H1 (cell line): ENCODE data around the gene F11R. TPM values are rescaled to one million over a fixed set of nuclear protein-coding genes. Genes with fewer than 3 reads are reported as not detected.
"Not testable (repeated sequence)": the region's sequence is repeated elsewhere in the genome, so short reads cannot be mapped to it uniquely, and the experiment has no call there.

Experiments used
- CTCF ChIA-PET: fragments of 300-600 bp; sonication (Branson Sonifier 250); formaldehyde crosslinking; loops from one replicate; lab custom pipeline; 2021; ENCODE audit not compliant: partially characterized antibody; lab: Charles Lee
- POLR2A ChIA-PET: fragments of 300-600 bp; sonication (Branson Sonifier 250); formaldehyde crosslinking; loops from one replicate; lab custom pipeline; 2021; ENCODE audit warnings: inconsistent platforms; ENCODE audit not compliant: partially characterized antibody; lab: Charles Lee
- DNase-seq, 2 experiments: peaks; one replicate each; pipeline versions ENCODE4 v3.0.0 to v3.0.0-alpha.2; 2010 to 2022; ENCODE audit warnings: low spot score in 2 of 2, low read depth in 1 of 2, mixed read lengths in 1 of 2
- FAIRE-seq: peaks from 2 replicates; lab custom pipeline; 2011; peaks lifted over from hg19 to GRCh38; lab: Jason Lieb, UNC
- H2AFZ ChIP-seq: 2 replicates; pipeline ENCODE4 v1.8.1; 2012; ENCODE audit warnings: low read length, inconsistent platforms
- H2AK5ac ChIP-seq: 2 replicates; pipeline ENCODE4 v1.6.1; 2013; ENCODE audit warnings: low read depth, low read length
- H2BK120ac ChIP-seq: replicated peaks from 2 replicates; pipeline ENCODE3; 2013; ENCODE audit warnings: low read depth, low read length, inconsistent platforms
- H2BK12ac ChIP-seq: 2 replicates; pipeline ENCODE4 v1.6.1; 2013; ENCODE audit warnings: low read depth, low read length
- H2BK15ac ChIP-seq: 2 replicates; pipeline ENCODE4 v1.6.1; 2013; ENCODE audit warnings: low read length
- H2BK20ac ChIP-seq: 2 replicates; pipeline ENCODE4 v1.6.1; 2013; ENCODE audit warnings: low read length
- H2BK5ac ChIP-seq: 2 replicates; pipeline ENCODE4 v1.6.1; 2013; ENCODE audit warnings: low read depth, low read length
- H3K14ac ChIP-seq: 2 replicates; pipeline ENCODE4 v1.6.1; 2013; ENCODE audit warnings: inconsistent platforms; ENCODE audit not compliant: insufficient read length
- H3K18ac ChIP-seq: 2 replicates; pipeline ENCODE4 v1.6.1; 2013; ENCODE audit warnings: low read length; ENCODE audit errors: extremely low read depth
- H3K23ac ChIP-seq: 2 replicates; pipeline ENCODE4 v1.6.1; 2013; ENCODE audit warnings: inconsistent platforms; ENCODE audit not compliant: insufficient read length
- H3K23me2 ChIP-seq: 2 replicates; pipeline ENCODE4 v1.6.1; 2013; ENCODE audit warnings: low read depth, low read length
- H3K27ac ChIP-seq: 2 replicates; pipeline ENCODE4 v1.6.1; 2011; ENCODE audit warnings: low read depth, low read length, inconsistent platforms
- H3K27me3 ChIP-seq, 4 experiments: replicated peaks in 1 of 4; 1 replicate in 1 of 4; 2 replicates in 3 of 4; pipeline versions ENCODE4 v1.6.1 to v1.8.1; 2011 to 2013; ENCODE audit warnings: low read length in 3 of 4, mild to moderate bottlenecking in 3 of 4, inconsistent platforms in 2 of 4, mixed read lengths in 2 of 4, moderate library complexity in 1 of 4; ENCODE audit not compliant: control insufficient read depth in 3 of 4, insufficient read depth in 3 of 4; ENCODE audit errors: extremely low read depth in 1 of 4
- H3K36me3 ChIP-seq, 4 experiments: 2 replicates each; pipeline versions ENCODE4 v1.6.1 to v1.8.1; 2011 to 2013; ENCODE audit warnings: mild to moderate bottlenecking in 4 of 4, low read length in 3 of 4, moderate library complexity in 2 of 4, control low read depth in 1 of 4, inconsistent platforms in 1 of 4; ENCODE audit not compliant: insufficient read depth in 4 of 4, control insufficient read depth in 2 of 4
- H3K4ac ChIP-seq: replicated peaks from 2 replicates; pipeline ENCODE3; 2013; ENCODE audit warnings: low read length, low read depth, mixed read lengths, inconsistent platforms; ENCODE audit not compliant: insufficient read length
- H3K4me1 ChIP-seq, 4 experiments: replicated peaks in 1 of 4; 1 replicate in 1 of 4; 2 replicates in 3 of 4; pipeline versions ENCODE4 v1.6.1 to v1.8.1; 2011 to 2013; ENCODE audit warnings: low read length in 3 of 4, inconsistent platforms in 2 of 4, mixed read lengths in 1 of 4; ENCODE audit not compliant: insufficient read depth in 4 of 4, control insufficient read depth in 3 of 4
- H3K4me2 ChIP-seq, 2 experiments: 2 replicates each; pipeline versions ENCODE4 v1.6.1 to v1.8.1; 2011 to 2013; ENCODE audit warnings: low read depth in 2 of 2, low read length in 2 of 2, control low read depth in 1 of 2, inconsistent platforms in 1 of 2, mild to moderate bottlenecking in 1 of 2; ENCODE audit not compliant: insufficient read depth in 1 of 2
- H3K4me3 ChIP-seq, 4 experiments: fragments of 200-600, 300-600 bp in 1 of 4; sonication (generic), shearing (Covaris generic), sonication (Bioruptor Twin) in 1 of 4; 2 replicates each; pipeline versions ENCODE4 v1.5.1 to v1.8.1; 2011 to 2016; ENCODE audit warnings: low read length in 4 of 4, low read depth in 3 of 4, control low read depth in 2 of 4, inconsistent platforms in 2 of 4, mild to moderate bottlenecking in 2 of 4, mixed read lengths in 1 of 4, moderate library complexity in 1 of 4; ENCODE audit not compliant: insufficient read depth in 2 of 4; ENCODE audit errors: extremely low read depth in 1 of 4
- H3K56ac ChIP-seq: replicated peaks from 2 replicates; pipeline ENCODE3; 2013; ENCODE audit warnings: low read depth, mild to moderate bottlenecking, mixed read lengths, low read length, inconsistent platforms; ENCODE audit not compliant: insufficient read length
- H3K79me1 ChIP-seq: 2 replicates; pipeline ENCODE4 v1.6.1; 2013; ENCODE audit warnings: low read depth, low read length, control low read depth
- H3K79me2 ChIP-seq, 2 experiments: 2 replicates each; pipeline versions ENCODE4 v1.6.1 to v1.8.1; 2012 to 2013; ENCODE audit warnings: low read length in 2 of 2, mild to moderate bottlenecking in 2 of 2, inconsistent platforms in 1 of 2; ENCODE audit not compliant: insufficient read depth in 2 of 2, control insufficient read depth in 1 of 2
- H3K9ac ChIP-seq, 4 experiments: replicated peaks in 1 of 4; 1 replicate in 1 of 4; 2 replicates in 3 of 4; pipeline versions ENCODE4 v1.6.1 to v1.8.1; 2011 to 2013; ENCODE audit warnings: low read depth in 3 of 4, low read length in 3 of 4, control low read depth in 2 of 4, mild to moderate bottlenecking in 2 of 4, moderate library complexity in 2 of 4, inconsistent platforms in 1 of 4; ENCODE audit errors: extremely low read depth in 1 of 4
- H3K9me3 ChIP-seq, 2 experiments: 2 replicates each; pipeline versions ENCODE4 v1.6.1 to v1.8.1; 2012 to 2013; ENCODE audit warnings: mild to moderate bottlenecking in 2 of 2, moderate library complexity in 2 of 2, control low read depth in 1 of 2, inconsistent platforms in 1 of 2, low read depth in 1 of 2, low read length in 1 of 2, mixed read lengths in 1 of 2; ENCODE audit not compliant: insufficient read depth in 2 of 2
- H4K20me1 ChIP-seq, 2 experiments: replicated peaks in 1 of 2; 2 replicates each; pipeline versions ENCODE3 to v1.8.1; 2011 to 2013; ENCODE audit warnings: inconsistent platforms in 2 of 2, low read length in 2 of 2, mild to moderate bottlenecking in 1 of 2; ENCODE audit not compliant: insufficient read depth in 2 of 2, control insufficient read depth in 1 of 2
- H4K5ac ChIP-seq: 2 replicates; pipeline ENCODE4 v1.6.1; 2013; ENCODE audit warnings: low read length, low read depth, mixed read lengths, inconsistent platforms; ENCODE audit not compliant: insufficient read length
- H4K8ac ChIP-seq: 2 replicates; pipeline ENCODE4 v1.8.0; 2013; ENCODE audit warnings: mild to moderate bottlenecking, moderate library complexity, low read length, inconsistent platforms; ENCODE audit not compliant: insufficient read depth; ENCODE audit errors: extremely low read depth
- H4K91ac ChIP-seq: replicated peaks from 2 replicates; pipeline ENCODE3; 2013; ENCODE audit warnings: low read length, mixed read lengths, inconsistent platforms; ENCODE audit not compliant: insufficient read length
- WGBS, 2 experiments: shearing (Covaris generic) in 1 of 2; methylation state at CpG; one replicate each; pipeline versions ENCODE4 v1.1.6 to v1.1.7; 2013 to 2015; ENCODE audit warnings: low lambda C conversion rate in 2 of 2, mixed read lengths in 2 of 2, inconsistent platforms in 1 of 2, low coverage in 1 of 2, missing lambda C conversion rate in 1 of 2; ENCODE audit not compliant: insufficient replicate concordance in 2 of 2, insufficient coverage in 1 of 2, insufficient read length in 1 of 2; ENCODE audit errors: extremely low coverage in 1 of 2, missing lambda C conversion rate in 1 of 2; 5-methylcytosine and 5-hydroxymethylcytosine counted together
- polyA plus RNA-seq, 7 experiments: library from polyadenylated mRNA; depleted of rRNA in 3 of 7; stranded (reverse) in 5 of 7; unstranded in 2 of 7; fragments of >200 nt in 5 of 7; fragments of 200-250 nt in 2 of 7; gene quantifications; 1 replicate in 5 of 7; 2 replicates in 1 of 7; 4 replicates in 1 of 7; pipeline versions ENCODE4 v1.2.1 to v1.2.3, GENCODE V29; 2011 to 2013; ENCODE audit warnings: missing spikeins in 2 of 7, mixed read lengths in 2 of 7
- total RNA-seq: library from RNA; stranded (reverse); fragmentation: NEBNext Ultra II Directional; extraction: Animal tissue kit (Norgen Biotek cat#: 25700); gene quantifications from 2 replicates; pipeline ENCODE4 v1.2.1, GENCODE V29; 2021

Gene F11R
- total and polyA plus RNA-seq, 2 of the 8 experiments (the other 6 are each of a cell fraction or from before 2014, with no cell fraction given) = 159 to 200 TPM

GRCh38 chr1:160949216-160949880, 71.6 kb downstream of the F11R start:
- H2BK15ac ChIP-seq = not testable (repeated sequence)

More at GRCh38 chr1:160949216-160949880, 71.6 kb downstream of the F11R start:
- H3K9me3 ChIP-seq, POLR2A ChIA-PET, H2BK20ac ChIP-seq, FAIRE-seq, H3K36me3 ChIP-seq, H2AFZ ChIP-seq, H3K9ac ChIP-seq, H3K4me2 ChIP-seq, H3K4me1 ChIP-seq, H2BK12ac ChIP-seq, H3K27me3 ChIP-seq, H2BK5ac ChIP-seq, H3K14ac ChIP-seq, H2BK120ac ChIP-seq, H3K23ac ChIP-seq, H2AK5ac ChIP-seq, H3K56ac ChIP-seq, H3K79me2 ChIP-seq, H4K8ac ChIP-seq, DNase-seq, H3K4me3 ChIP-seq, H4K20me1 ChIP-seq, H3K27ac ChIP-seq, H3K79me1 ChIP-seq, H3K23me2 ChIP-seq, H4K91ac ChIP-seq, H3K18ac ChIP-seq, H4K5ac ChIP-seq, H3K4ac ChIP-seq: not testable (repeated sequence)
- WGBS, 2 experiments = 81% methylated on average over 7 of the region's 7 CpGs; no CpG with 5 or more reads in 1 of the 2 experiments
- CTCF ChIA-PET = interaction anchor here (0.8 to 8.2 kb wide), 4 partner anchors 26 to 269 kb away, joined by 3 to 219 read pairs (median 70); no protein-coding TSS in a partner anchor
